HG03432 (cell line): ENCODE results near the gene CEL.

ENCODE experiments used
- ATAC-seq: cut with Tn5 transposase; IDR thresholded peaks from one replicate; pipeline ENCODE4 v1.9.1; 2021; ENCODE audit warnings: mild to moderate bottlenecking, moderate library complexity; ENCODE audit not compliant: unreplicated experiment

Gene CEL

DNA sequence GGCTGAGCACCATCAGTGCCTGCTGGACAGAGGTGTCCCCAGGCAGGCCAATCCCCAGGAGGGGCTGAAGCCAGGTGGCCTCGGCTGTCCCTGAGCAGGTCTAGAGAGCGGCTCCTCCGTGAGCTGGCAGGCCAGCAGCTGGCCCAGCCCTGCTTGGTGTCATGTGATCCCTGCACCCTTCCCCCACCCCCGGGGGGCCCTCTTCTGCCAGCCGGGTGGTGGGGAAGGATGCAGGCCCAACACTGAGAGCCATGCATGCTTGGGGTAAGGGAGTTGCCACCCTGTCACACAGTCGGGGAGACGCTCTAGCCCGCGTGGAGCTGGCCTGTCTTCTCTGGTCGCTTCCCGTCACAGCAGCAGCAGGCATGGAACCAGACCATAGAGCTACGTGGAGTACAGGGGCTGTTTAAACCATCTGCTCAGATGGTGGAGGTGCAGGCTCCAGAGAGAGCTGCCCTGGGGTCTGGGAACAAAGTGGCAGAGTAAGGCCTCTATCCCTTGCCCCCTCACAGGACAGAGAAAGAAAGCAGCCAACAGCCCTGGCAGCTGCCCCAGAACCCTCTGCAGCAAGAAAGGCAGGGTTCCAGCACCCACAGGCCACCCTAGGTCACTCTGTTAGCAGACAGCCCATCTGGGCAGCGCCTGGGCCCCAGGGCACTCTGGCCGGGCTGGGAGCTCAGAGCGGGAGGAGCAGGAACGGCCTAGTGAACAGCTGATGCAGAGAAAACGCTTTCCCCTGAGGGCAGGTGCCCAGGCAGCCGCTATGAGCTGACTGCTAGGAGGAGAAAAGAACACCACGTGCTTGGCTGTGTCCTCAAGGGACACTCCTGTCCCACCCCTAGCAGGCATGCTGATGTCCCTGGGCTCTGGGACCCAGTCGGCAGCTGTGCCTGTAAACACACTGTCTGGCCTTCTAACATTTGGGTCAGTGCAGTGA is 52.4 kb downstream of the CEL start:
- peak; percentile 11 for ATAC-seq

DNA sequence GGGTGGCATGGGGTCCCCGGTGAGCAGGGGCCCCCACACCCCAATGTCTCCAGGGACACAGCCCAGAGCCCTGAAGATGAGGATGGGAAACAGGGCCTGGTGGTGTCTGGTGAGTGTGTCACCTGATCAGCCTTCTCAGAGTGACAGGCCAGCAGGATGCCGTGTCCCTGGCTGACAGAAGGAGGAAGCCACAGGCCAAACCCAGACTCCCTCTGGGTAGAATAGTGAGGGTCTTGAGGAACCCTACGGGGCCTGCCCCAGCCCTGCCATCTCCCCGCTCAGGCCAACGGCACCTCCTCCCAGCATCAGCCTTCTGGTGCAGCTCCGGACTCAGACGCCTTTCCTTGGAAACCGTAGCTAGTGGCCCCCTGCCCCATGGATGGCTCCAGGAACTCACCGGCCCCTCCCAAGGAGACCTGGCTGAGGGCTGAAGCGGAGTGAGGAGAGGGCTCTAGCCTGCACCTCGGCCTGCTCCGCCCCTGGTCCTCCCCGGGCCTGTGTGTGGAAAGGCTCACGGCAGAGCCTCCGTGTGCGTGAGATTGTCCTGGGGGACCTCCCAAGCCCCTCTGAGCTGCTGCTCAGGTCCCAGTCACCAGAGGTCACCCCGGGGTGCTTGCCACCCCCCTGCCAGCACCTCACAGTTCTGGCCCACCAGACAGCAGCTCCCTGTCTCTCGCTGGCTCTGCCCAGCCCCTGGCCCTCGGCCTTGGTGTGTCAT is 53.3 kb downstream of the CEL start:
- peak; percentile 27 for ATAC-seq

DNA sequence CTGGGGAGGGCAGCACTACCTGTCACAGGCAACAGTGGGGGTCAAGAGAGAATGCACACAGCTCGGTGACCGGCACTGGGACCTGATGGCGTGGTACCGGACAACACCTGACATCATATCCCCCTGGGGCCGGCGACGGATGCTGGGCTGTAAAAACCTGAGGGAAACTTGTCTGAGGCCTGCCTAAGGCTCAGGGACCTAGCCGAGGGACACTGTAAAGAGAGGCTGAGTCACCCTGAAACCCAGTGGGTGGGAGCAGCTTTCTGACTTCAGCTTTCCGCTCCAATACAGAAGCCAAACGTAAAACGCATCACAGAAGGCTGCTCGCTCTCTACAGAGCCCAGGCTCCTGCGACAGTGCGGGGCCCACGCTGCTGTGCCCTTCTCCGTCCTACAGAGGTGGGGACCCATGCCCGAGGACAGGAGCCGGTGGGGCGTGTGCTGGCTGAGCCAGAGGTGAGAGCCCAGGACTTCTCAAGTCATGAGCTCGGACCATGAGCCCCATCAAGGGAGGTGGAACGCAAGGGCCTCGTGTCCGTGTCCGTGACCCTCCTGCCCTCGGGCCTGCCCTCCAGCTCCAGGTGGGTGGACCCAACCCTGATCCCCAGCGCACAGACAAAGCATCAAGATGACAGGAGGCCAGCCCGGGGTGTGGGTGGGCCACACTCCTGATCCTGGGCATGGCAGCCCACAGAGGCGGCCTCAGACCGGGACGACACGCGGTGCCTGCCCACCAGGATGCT is 54.0 kb downstream of the CEL start:
- ATAC-seq, result peak; percentile 60

DNA sequence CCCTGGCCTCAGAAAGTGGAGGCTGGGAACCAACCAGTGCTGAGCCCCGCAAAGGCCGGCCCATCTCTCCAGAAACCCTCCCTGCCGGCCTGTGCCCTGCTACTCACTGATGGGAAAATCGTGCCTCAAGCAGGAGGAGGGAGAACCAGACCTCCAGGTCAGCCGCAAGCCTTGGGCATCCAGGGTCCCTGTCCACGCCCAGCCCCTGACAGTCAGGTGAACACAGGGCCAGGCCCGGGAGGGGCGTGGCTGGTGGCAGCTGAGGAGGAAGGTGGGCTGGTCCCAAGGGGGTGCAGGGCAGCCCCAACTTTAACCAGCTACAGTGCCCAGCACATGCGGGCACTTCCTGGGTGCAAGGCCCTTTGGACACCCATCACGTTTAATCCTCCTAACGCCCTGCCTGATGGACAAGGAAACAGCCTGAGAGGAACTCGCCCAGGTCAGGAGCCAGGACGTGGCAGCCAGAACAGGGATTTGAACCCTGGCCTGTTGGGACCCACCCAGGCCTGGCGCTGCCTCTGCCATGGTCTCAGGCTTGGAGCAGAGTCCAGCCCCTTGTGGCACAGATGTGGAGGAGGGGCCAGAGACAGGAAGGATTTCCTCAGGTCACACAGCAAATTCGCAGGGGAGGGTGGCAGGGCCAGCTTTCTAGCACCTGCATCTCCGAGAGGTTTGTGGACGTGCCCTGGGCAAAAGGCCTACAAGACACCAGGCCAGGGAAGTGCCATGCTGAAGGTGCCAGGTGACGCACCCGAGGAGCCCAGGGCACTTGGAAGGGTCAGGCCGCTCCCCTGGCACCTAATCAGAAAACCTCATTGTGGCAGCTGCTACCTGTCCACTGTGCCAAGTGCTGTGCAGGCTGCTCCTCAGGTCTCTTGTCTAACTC is 54.8 kb downstream of the CEL start:
- no peak for ATAC-seq

DNA sequence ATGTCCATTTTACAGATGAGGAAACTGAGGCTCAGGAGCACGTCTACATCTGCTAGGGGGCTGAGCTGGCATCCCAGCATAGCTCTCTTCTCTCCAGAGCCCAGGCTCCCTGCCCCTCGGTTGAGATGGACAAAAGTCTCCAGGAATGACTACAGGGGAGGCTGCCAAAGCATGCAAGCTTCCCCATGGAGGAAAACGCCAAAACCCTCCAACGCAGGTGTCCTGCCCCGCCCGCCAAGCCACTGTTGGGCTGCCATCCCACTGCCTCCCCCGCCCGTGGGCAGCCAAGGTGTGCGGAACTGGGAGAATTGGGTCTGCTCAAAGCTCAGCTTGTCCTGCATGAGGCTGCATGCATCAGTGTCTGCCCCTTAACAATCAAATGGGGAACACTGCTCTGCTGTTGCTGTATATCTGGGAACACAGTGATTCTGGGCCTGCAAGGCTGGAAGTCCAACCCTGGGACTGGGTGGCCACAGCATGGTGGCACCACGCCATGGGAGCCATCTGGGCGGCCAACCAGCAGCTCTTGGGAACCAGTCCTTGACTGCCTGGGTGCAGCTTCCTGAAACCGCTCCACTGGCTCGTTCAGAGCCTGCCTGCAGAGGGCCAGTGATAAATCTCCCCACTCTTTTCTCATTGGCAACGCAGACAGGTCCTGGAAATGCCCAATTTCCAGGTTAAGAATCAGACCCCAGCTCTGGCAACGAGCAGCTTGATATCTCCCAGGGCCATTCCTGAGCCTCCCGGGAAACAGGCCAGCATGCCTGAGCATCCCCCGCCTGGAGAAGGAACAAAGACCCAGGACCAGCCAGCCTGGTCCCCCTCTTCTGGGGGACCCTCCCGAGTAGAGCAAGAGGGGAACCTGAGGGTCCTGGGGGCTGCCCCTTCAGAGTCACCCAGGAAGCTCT is 55.7 kb downstream of the CEL start:
- ATAC-seq, result no peak

DNA sequence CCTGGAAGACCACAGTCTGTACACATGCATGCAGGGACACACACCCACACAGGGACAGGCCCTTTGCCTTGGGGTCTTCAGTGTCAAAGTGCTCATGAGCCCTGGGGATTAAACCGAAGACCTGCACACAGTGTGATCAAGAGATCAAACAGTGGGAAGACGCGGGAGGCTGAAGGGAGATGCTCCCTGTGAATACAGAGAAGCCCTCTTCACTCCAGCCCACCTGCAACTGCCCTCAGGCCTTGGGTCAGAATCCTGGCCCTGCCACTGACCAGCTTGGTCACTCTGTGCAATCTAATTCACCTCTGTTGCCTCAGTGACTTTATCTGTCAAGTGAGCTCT is 56.4 kb downstream of the CEL start:
- ATAC-seq, result no peak

DNA sequence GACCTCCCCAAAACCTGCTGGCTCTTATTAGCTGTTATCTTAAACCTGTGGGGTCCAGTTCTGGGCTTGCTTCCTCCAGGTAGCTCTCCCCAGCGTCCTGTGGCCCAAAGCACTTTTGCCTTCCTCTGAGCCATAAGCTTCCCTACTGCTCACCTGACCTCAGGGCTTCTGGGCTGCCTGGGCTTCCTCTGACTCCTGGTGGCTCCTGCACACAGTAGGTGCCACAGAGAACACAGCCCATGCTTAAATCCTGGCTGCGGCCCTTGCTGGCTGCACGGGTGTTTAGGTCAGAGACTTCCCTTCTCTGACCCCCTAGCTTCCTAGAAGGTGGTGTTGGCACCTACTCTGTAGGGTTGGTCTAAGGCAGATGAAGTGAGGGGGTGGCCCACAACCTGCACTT is 56.8 kb downstream of the CEL start:
- no peak for ATAC-seq

DNA sequence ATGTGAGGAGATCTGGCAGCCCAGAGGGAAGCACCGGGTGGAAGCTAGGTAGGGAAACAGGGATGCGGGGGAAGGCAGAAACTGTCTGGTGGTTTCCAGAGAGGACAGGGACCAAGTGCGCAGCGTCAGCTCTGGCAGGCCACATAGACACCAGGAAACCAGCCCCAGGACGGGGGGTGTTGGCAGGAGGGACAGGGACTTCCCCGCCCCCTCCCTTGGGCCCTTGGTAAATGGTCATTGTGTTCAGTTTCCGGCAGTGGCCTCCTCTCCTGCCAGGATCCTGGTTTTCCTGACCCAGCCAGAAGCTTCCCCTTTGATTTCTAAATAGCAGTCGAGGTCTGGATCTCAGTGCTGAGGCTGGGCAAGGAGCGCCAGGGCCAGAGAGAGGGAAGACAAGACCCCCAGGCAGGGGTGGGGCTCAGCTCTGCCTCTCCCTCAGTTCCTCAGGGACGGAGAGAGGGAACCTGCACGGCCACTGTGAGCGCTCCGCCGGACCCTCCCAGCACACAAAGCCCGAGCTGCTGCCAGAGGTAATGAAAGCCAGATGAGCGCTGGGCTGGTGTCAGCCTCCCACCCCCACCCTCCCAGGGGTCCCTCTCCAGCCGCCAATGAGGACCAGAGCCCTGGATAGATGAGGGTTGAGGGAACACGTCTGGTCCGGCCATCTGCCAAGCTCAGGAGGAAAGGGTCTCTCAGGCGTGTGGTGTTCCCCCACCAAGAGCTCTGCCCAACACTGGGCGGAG is 57.5 kb downstream of the CEL start:
- no peak for ATAC-seq

DNA sequence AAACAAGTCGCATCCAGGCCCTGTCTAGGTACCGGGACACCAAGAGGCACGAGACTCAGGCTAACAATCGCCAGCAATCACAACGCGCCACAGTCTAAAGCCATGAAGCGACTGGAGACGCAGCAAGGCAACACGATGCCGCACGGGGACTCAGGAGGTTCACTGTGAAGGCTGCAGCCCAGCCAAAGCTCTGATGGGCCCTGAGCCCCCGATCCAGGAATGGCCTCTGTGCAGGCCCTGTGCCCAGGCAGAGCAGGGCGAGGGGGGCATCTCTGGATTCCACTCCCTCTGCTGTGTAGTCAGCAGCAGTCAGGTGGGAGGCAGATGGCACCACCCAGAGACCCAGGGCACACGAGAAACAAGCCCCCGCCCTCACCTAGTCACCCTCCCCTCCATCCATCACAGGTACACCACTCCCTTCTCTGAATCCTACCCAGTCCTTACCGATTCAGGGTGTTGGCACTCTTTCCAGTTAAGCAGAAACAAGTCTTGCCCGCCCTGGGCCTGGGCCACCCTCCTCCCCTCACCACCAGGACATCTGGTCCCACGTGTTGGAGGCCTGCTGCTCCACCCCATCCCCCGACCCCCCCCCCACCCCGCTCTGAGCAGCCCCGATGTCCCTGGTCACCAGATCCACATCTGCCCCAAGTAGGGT is 58.2 kb downstream of the CEL start:
- ATAC-seq, result no peak

DNA sequence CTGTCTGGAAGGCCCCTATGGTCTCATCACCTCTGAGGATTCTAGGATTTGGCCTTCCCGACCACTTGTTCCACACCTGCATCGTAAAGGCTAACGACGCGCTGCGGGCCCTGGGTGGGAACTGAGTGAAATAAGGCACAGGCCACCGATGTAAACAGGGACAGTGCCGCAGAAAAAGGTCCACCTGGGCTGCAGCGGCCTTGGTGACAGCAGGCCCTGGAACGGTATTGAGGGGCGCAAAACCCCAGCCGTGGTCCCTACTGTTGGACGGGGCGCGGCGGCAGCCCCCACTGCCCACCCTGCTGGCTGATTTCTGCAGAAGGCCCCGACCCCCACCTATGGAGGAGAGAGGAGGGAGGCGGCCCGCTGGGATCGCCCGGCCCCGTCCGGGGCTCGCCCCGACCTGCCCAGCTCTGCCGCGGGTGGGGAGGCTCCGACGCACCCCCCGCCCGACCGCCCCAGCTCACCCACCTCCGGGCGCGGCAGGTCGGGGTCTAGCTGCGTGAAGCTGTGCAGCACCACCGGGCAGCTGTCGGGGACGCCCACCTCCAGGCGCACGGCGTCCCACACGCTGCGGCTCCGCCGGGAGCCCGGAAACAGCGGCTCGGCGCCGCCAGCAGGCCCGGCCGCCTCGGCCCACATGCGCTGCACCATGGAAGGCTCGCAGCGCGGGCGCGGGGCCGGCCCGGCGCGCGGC is 58.9 kb downstream of the CEL start:
- ATAC-seq, result no peak
